GM21576 (cell line): Measurements from ENCODE around the gene ATP8A2.

ENCODE experiments used
- ATAC-seq: cut with Tn5 transposase; IDR thresholded peaks from one replicate; pipeline ENCODE4 v1.9.1; 2021; ENCODE audit warnings: mild to moderate bottlenecking, moderate library complexity; ENCODE audit not compliant: unreplicated experiment

ATP8A2 gene

DNA sequence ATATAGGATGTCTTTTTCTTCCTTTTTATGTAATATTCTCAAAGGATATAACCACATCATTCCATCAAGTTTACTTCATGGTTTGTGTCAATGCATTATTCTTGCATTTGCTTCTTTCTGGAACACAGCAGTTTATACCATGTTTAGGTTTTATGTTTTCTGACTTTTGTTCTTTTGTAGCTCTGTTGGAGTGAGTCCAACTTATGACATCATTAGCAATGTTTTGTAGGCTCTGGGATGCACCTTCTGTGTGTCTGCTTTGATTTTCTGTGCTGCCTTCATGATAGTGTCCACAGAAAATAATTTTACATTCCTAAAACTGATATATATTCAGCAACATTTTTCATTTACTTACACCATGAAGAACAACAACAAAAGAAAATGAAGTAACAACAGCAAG lies 611.1 kb downstream of the ATP8A2 start:
- ATAC-seq: no peak

GRCh38 chr13:25987987-25988386 lies 616.2 kb downstream of the ATP8A2 start:
- no peak for ATAC-seq

DNA sequence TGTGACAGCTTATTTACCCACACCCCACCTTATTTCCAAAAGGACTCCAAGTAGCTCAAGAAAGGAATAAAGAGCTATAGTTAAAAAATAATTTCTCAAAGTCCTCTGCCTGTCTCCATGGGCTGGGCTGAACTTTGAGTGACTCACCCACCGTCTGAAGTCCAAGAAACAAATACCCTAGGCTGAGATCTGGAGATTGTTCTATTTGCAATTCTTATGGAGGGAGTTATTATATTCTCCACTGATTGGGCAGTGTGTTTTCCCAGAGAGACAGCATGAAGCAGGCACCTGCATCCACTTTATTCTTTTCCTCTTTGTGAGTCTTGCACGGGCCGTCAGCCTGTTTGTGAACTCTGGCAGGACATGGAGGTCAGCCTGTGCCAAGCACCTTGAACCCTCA lies 616.9 kb downstream of the ATP8A2 start:
- no peak for ATAC-seq

GRCh38 chr13:25990801-25991200 lies 619.0 kb downstream of the ATP8A2 start:
- ATAC-seq: no peak

DNA sequence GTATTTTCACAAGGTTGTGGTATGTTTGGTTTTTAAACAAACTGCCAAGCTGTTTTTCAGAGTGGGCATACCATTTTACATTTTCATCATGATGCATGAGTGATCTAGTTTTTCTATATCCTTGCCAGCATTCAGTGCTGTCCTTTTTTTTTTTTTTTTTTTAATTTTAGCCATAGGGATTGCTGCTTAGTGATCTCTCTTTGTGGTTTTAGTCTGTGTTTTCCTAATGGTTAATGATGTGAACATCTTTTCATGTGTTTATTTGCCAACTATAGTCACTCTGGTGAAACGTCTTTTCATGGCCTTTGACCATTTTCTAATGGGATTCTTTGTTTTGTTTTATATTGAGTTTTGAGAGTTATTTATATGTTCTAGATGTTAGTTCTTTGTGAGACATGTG lies 620.3 kb downstream of the ATP8A2 start:
- no peak for ATAC-seq

GRCh38 chr13:26007261-26008125 lies 635.7 kb downstream of the ATP8A2 start:
- no peak for ATAC-seq

- no peak for ATAC-seq
Measured at GRCh38 chr13:26010487-26011207, 638.9 kb downstream of the ATP8A2 start.

DNA sequence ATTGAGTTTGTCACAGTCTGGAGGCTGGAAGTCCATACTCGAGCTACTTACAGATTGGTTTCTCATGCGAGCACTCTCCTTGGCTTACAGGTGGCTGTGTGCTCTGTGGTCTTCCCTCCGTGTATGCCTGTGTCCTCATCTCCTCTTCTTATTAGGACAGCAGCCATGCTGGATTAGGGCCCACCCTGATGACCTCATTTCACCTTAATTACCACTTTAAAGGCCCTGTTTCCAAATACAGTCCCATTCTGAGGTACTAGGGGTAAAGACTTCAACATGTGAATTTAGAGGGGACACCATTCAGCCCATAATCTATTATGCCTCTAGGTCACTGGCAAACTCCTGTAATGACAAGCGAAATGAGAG lies 639.4 kb downstream of the ATP8A2 start:
- ATAC-seq: no peak

DNA sequence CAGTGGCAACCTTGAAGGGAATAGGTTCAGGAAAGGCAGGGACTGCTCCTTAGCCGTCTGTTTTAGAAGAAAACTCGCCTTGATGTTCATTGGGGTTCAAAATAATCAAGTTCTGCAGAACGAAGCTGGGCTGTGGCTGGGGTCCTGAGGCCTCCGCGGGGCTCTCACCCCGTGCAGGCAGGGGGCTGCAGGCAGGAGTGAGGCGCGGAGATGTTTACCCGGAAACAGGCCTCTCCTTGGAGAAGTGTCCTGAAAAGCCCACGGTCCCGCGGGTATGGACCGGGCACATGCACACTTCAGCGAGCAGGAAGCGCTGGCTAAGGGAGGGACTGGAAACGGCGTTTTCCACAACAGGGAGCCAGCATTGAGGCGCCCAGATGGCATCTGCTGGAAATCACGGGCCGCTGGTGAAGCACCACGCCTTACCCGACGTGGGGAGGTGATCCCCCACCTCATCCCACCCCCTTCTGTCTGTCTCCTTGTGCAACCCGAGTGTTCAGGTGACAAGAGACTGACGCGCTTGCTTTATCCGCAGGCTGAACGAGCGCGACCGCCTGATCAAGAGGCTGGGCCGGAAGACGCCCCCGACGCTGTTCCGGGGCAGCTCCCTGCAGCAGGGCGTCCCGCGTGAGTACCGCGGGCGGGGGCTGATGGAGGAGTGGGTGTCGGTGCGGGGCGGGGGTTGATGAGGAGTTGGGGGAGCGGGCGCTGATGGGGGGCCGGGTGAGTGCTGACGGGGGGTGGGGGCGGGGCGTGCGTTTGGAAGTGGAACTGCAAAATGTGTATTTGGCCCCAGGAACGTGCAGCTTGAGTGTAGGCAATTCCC lies 640.4 kb downstream of the ATP8A2 start:
- ATAC-seq: no peak

GRCh38 chr13:26012995-26013394 lies 641.2 kb downstream of the ATP8A2 start:
- ATAC-seq: no peak

- ATAC-seq: no peak
Measured at GRCh38 chr13:26015271-26016125, 643.7 kb downstream of the ATP8A2 start.

GRCh38 chr13:26016189-26016588 lies 644.4 kb downstream of the ATP8A2 start:
- ATAC-seq: no peak

DNA sequence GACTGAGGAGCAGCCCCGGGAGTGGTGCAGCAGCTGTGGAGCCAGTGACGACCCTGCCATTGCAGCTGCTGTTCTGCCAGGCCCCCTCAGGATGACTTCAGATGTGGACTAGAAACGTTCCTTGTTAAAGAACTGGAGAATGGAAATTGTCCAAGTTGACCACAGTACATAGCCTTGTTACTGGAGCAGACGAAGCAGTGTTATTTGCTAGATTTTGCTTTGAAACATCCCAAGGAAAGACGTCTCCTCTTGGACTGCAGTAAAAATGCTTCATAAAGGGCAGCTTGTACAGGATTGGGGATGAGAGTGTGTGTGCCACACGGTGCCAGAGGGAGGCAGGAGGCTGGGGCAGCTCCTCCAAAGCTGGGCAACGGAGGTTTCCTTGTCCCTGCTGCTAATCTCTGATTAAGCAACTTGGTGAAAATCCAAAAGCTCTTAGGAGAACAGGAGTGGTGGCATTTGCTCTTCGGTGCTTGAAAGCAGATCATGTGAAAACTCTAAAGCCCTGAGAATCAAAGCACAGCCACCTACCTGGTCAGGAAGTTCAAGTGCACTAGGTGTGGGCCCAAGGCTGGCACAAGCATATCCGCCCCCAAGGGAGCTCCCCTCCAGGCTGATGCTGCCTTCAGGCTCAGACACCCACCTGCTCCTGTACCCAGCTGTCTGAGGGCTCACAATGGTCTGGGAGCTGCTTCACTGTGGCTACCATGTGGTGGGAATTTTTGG lies 645.6 kb downstream of the ATP8A2 start:
- ATAC-seq: no peak

GRCh38 chr13:26017932-26018665 lies 646.3 kb downstream of the ATP8A2 start:
- ATAC-seq: no peak

DNA sequence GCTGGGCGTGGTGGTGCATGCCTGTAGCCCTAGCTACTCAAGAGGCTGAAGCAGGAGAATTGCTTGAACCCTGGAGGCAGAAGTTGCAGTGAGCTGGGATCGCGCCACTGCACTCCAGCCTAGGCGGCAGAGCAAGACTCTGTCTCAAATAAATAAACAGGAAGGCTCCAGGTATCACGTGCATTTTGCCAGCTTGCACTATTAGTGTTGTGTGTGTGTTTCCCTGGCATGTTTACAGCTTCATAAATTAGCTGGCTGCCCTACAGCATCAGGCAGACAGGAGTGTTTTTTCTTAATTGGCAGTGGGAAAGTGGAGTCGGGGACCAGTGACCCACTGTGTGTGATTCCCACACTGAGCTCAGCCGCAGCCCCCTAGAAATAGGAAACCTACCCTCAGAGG lies 647.5 kb downstream of the ATP8A2 start:
- ATAC-seq: no peak

- ATAC-seq: no peak
Measured at GRCh38 chr13:26019881-26020870, 648.4 kb downstream of the ATP8A2 start.

- no peak for ATAC-seq
Measured at GRCh38 chr13:26020891-26021290, 649.1 kb downstream of the ATP8A2 start.

- no peak for ATAC-seq
Measured at GRCh38 chr13:26021516-26021915, 649.7 kb downstream of the ATP8A2 start.
